ENCODE measurements around the gene PLXNA3.

Gene PLXNA3

GRCh38 chrX:154483325-154483724 lies 25.2 kb downstream of the PLXNA3 start:
- TF ChIP-seq, protein P1, sequence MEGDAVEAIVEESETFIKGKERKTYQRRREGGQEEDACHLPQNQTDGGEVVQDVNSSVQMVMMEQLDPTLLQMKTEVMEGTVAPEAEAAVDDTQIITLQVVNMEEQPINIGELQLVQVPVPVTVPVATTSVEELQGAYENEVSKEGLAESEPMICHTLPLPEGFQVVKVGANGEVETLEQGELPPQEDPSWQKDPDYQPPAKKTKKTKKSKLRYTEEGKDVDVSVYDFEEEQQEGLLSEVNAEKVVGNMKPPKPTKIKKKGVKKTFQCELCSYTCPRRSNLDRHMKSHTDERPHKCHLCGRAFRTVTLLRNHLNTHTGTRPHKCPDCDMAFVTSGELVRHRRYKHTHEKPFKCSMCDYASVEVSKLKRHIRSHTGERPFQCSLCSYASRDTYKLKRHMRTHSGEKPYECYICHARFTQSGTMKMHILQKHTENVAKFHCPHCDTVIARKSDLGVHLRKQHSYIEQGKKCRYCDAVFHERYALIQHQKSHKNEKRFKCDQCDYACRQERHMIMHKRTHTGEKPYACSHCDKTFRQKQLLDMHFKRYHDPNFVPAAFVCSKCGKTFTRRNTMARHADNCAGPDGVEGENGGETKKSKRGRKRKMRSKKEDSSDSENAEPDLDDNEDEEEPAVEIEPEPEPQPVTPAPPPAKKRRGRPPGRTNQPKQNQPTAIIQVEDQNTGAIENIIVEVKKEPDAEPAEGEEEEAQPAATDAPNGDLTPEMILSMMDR (IDR thresholded peaks at IDR 0.05; ENCODE audit: low read depth, low read length): no peak
- no peak overlapping the region for H3K4me3 ChIP-seq (replicated peaks in 1 of 2; ENCODE audit: low read depth in 2 of 2, low read length in 2 of 2)
- DNase-seq (ENCODE audit: low read depth in 2 of 2): no peak

- TF ChIP-seq, protein P1 (IDR thresholded peaks at IDR 0.05; ENCODE audit: low read depth, low read length): no peak
- peak in 1 of 2 donors; percentile 10 for DNase-seq (ENCODE audit: low read depth in 2 of 2)
- H3K4me3 ChIP-seq (replicated peaks in 1 of 2; ENCODE audit: low read depth in 2 of 2, low read length in 2 of 2): no peak overlapping the region
Observed at GRCh38 chrX:154484255-154485149, 26.4 kb downstream of the PLXNA3 start.

GRCh38 chrX:154485150-154486051 lies 27.3 kb downstream of the PLXNA3 start:
- DNase-seq (ENCODE audit: low read depth in 2 of 2): peak in 1 of 2 donors; percentile 5
- TF ChIP-seq, protein P1 (IDR thresholded peaks at IDR 0.05; ENCODE audit: low read depth, low read length): no peak
- peak overlapping the region; percentile 34 to 64 for H3K4me3 ChIP-seq (replicated peaks in 1 of 2; ENCODE audit: low read depth in 2 of 2, low read length in 2 of 2)

DNA sequence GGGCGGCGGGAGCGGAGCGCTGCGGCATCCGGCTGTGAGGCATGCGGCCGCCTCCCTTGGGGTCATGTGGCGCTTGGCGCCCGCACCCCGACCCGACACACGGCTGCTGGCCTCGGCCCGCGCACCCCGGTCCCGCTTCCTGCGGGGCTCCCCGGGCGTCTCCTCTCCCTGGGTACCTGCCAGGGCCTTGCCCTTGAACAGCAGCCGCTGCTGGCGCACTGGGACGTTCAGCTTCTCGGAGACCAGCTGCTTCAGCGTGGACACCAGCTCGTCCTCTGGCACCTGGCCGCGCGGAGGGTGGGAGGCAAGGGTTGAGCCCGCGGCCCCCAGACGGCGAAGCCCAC lies 27.9 kb downstream of the PLXNA3 start:
- peak overlapping the region; percentile 60 to 64 for H3K4me3 ChIP-seq (replicated peaks in 1 of 2; ENCODE audit: low read depth in 2 of 2, low read length in 2 of 2)
- TF ChIP-seq, protein P1 (IDR thresholded peaks at IDR 0.05; ENCODE audit: low read depth, low read length): no peak
- DNase-seq (ENCODE audit: low read depth in 2 of 2): peak in 1 of 2 donors; percentile 7

GRCh38 chrX:154486396-154487207 lies 28.5 kb downstream of the PLXNA3 start, which contains the start of gene UBL4A:
Gene UBL4A (minus strand): TSS chrX:154486615. CDS start chrX:154486584, 31 bp downstream.
- DNase-seq (ENCODE audit: low read depth in 2 of 2): peak; percentile 36 to 67
- TF ChIP-seq, protein P1 (IDR thresholded peaks at IDR 0.05; ENCODE audit: low read depth, low read length): no peak
- H3K4me3 ChIP-seq (replicated peaks in 1 of 2; ENCODE audit: low read depth in 2 of 2, low read length in 2 of 2): peak within 1 kb of the TSS; percentile 60 to 64

Measured in cardiac fibroblast (primary cell).